ENCODE results near the gene VEGFB.
A peak's percentile ranks its signal among the peaks of the same experiment; 100 is the strongest.

VEGFB gene, protein sequence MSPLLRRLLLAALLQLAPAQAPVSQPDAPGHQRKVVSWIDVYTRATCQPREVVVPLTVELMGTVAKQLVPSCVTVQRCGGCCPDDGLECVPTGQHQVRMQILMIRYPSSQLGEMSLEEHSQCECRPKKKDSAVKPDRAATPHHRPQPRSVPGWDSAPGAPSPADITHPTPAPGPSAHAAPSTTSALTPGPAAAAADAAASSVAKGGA

DNA sequence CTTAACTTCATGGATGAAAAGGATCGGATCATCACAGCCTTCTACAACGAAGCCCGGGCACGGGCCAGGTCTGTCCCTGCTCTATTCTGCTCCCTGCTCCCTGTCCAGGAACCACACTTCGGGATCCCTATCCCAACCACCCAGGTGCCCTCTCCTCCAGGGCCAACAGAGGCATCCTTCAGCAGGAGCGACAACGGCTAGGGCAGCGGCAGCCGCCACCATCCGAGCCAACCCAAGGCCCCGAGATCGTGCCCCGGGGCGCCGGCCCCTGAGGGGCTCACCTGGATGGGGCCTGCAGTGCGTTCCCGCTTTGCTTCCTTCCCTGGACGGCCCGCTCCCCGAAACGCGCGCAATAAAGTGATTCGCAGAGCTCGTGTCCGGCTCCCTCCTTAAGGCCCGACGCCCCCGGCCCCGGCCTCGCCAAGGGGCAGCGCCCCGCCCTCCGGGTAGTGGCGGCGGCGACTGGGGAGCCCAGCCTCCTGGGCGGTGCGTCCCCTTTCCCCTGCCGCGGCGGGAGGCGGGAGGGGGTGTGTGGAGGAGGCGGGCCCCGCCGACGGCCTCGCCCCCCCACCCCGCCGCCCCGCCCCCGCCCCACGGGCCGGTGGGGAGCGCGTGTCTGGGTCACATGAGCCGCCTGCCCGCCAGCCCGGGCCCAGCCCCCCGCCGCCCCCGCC, at the start of gene VEGFB:
Gene VEGFB (plus strand): TSS at position 672 of the 674 bp plus-strand sequence. CDS start 250 bp downstream, outside the sequence.
- DNase-seq = no peak

DNA sequence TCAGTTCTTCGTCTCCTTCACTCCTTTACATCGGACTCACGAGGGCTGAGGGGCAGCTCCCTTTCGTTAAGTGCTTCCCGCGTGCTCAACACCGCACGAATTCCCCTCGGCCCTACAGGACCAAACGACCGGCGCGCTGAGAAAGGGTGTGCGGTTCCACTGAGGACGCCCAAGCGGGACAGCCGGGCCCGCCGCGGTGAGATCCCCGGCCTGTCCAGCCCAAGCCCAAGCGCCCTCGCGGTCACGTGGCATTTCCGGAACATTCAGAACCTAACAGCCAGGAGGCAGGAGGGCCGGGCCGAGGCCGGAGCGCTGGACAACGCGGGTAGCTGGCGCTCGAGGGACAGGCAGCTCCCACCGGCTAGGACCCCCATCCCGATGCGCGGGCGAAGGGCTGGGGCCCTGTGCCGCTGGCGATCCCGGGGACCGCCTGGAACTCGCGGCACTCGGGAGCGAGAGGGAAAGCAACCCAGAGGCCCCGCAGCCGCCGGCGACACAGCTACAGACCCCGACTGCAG, 49.1 kb upstream of the VEGFB start:
- no peak for DNase-seq

DNA sequence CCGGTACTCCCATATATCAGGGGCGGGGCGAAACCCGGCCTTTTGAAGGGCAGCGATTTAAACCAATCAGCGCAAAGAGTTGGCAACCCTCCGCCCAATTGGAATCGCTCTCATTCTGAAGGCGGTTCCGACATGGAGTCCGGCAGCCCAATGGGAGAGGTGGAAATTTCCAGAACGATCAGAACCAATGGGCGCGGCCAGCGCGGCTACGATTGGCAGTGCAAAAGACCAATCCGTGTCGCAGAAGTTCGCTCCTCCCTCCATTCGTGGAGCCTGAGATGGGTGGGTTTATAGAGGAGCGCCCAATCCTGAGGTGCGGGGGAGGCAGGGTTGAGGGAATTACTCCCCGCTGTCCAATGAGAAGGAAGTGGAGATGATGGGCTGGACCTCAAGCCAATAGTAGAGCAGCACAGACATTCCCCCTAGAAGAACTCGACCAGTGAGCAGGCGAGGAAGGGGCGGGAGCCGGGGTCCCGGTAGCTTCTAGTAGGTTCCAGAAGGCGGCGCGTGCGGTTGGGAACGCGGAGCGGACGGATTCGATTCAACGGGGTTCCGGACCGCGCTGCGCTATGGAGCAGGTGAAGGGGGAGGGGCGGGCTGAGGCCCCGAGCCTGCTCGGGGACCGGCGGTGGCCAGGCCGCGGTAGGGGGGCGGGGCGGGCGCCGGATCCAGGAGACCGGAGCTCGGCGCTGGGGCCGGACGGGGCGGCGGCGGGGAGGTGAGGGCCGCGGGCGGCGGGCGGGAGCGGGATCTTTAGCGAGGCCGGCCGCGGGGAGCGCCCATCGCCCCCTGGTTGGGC, 48.5 kb upstream of the VEGFB start, which contains the start of gene STIP1:
Gene STIP1 (plus strand): TSS at position 479 of the 799 bp plus-strand sequence. CDS start 91 bp downstream, at position 570.
- peak; percentile 99 for DNase-seq

DNA sequence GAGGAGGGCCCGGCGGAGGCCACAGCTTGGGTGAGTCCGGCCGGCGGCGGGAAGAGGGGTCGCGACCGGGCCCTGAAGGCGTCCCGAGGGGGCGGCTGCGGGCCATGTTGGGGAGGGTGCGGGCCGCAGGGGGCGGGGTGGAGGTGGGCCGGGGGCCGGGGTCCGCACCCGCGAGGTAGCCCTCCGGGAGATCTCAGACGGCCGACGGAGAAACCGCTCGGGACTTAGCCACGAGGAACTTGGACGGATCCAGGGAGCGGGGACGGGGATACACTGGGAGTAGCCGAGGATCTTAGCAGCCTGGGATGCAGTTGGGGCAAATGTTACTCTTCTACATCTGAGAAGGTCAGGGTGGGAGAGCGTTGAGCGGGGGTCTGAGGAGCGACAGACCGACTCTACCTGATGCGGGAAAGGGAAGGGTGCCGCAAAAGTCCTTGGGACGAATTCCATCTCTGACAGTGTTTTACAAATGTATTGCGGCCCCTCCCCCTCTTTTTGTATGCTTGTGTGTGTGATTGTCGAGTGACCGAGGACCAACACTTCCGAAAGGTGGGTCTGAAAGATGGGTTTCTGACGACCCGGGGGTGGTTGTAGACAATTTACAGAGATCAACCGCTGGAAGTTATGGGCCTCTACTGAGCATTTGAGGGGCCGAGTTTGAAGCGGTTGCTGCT, 47.8 kb upstream of the VEGFB start:
- DNase-seq = no peak

DNA sequence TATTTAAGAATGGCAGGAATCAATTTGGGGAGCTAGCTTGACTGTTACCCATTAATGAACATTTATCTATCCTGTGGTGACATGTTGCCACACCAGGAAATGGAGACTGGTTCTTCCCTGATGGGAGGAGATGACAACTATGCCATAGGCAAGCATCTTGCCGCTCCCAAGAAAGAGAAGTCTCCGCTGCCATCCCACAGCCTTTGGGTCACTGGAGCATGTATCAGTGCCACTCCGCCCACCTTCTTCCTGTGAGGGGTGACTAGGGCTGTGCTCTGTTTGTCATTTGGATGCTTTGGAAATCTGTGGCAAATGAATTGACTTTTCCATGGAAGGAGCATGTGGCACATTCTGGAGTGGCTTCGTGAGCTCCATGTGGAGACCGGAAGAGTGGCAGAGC, 42.0 kb upstream of the VEGFB start:
- no peak for DNase-seq

DNA sequence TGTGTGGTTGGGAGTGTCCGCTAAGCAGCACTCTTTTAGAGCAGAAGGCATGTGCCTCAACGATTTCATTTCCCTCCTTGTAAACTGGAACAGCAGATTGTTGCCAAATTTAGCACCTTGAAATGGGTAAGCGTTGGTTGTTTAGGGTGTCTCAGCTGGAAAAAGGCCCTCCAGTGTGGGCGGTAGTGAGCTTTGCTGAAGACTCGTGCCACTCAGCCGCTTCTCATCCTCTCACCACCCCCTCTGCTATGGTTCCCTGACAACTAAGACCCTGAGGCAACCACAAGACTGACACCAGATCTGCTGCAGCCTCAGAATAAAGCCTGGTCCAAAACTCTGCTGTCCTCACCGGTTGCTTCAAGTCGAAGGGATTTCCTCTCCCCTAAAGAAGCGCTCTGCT, 37.8 kb upstream of the VEGFB start:
- DNase-seq = no peak

DNA sequence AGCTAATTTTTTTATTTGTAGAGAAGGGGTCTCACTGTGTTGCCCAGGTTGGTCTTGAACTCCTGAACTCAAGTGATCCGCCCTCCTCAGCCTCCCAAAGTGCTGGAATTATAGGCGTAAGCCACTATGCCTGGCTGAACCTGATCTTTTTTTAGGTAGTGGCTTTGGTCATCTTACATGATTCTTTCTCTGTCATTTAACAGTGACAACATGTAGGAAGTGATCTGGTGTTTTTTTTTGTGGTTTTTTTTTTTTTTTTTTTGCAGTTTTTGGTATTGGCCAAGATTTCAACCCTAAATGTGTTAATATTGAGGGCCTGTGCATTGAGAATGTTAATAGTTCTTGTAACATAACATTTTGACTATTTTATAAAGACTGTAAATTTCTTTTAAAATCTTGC, 35.9 kb upstream of the VEGFB start:
- no peak for DNase-seq

DNA sequence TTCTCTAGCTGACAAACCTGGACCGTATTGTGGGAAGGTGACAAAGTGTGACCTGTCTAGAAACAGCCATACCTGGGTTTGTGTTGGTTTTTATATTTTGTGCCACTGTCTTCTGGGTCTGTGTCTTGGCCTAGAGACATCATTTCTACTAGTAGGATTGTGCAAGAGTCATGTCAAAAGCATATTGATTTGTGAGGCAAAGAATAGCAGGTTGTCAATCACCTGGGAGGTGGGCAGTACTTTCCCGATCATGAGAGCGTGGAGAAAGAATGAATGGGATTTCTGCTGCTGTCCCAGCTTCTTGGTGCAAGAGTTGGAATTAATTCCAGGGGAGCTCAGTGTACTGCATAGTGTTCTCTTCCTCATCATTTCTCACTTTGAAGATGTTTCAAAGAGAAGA, 32.8 kb upstream of the VEGFB start:
- no peak for DNase-seq

DNA sequence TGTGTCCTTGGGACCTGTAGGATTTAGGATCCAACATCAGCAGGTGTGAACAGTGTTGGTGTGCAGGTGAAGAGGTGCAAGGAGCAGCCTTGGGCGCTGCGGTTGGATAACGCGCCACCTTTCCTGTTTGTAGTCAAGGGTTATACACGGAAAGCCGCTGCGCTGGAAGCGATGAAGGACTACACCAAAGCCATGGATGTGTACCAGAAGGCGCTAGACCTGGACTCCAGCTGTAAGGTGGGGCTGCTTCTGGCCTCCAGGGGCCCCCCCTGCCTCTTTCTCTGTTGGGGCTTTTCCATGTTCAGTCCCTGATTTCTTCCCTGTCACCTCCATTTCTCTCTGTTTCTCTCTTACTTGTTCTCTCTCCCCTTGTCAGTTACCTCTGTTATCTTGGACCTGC, 31.4 kb upstream of the VEGFB start:
- DNase-seq = no peak

DNA sequence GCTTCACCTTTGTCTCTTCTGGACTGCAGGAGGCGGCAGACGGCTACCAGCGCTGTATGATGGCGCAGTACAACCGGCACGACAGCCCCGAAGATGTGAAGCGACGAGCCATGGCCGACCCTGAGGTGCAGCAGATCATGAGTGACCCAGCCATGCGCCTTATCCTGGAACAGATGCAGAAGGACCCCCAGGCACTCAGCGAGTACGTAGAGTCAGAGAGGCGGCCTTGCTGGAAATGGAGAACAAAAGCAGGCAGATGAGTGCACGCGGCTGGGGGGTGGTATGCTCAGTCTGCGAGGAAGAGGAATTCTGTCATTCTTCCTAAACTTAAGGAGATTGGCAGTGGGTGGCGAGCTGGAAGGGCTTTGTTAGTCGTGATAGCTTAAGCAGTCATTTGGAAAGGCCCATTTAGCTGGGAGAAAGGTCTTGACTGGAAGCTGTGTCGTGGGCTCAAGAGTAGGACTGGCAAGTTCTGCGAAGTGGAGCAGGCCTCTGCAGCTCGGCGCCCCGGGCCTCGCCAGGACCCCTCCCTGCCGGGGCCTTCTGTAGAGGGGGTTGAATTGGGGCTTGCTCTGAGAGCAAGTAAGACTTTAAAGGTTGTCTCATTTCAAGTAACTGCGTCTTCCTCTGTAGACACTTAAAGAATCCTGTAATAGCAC, 30.8 kb upstream of the VEGFB start:
- no peak for DNase-seq

DNA sequence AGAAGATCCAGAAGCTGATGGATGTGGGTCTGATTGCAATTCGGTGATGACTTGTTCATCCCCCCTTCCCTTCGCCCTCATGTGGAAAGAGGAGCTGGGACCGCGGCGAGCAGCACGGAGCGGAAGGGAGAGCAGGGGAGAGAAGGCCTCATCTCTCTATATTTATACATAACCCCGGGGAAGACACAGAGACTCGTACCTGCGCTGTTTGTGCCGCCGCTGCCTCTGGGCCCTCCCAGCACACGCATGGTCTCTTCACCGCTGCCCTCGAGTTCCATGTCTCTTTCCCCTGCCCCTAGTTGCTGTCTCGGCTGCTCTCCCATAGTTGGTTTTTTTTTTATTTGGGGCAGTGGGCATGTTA, 30.3 kb upstream of the VEGFB start:
- no peak for DNase-seq

DNA sequence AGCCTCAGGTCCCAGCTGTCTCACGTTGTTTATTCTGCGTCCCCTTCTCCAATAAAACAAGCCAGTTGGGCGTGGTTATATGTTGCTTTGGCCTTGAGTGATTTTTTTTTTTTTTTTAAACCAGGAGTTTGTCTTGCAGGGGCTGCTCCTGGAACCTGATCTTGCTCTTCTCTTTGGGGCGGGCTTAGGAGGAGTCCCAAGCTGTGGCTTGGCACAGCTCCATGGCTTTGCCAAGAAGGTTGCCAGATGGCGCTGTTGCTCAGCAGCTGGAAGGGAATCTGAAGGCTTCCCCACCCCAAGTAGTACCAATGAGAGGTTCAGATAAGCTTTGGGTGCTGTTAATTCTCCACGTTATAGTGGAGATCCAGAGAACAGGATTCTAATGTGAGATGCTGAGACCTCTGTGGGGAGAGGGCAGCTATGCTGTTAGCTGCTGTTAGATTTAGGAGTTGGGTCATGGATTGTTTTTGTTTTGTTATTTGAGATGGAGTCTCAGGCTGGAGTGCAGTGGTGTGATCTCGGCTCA, 29.9 kb upstream of the VEGFB start:
- peak; percentile 92 for DNase-seq

DNA sequence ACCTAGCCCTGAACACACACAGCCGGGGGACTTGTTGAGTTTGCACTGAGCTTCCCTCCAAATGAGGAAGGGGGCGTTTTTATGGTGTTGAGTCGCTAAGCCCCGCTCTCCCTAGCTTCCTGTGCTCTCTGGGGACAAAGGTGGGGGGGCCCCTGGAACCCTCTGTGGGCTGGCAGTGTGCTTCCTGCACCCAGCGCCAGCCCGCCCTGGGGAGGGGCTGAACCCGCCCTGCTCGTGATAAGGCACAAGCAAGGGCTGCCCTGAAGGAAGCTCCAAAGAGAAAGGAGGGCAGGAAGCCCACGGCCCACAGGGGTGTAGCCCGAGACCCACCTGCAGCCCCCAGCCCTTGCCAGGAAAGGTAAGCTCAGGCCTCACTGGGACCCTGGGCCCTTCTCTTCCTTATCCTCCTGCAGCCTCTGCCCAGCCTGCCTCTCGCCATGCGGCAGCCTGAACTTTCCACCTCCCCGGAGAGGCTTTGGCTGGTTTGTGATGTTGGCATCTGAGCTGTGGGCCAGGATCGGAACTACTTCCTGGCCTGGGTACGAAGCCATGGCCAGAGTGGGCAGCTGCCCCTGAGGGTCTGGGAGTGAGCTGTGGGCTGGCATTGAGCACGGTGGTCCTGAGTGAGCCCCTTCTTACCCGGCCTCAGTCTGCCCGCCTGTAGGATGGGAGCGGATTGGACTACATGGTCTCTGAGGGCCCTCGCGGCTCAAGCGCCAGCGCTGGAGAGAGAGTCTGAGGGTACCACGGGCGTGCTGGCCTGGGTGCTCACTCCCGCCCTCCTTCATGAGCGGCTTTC, 27.7 kb upstream of the VEGFB start, which contains the start of gene FERMT3:
Gene FERMT3 (plus strand): TSS at position 265 of the 799 bp plus-strand sequence. CDS start 644 bp downstream, outside the sequence.
- DNase-seq = no peak

DNA sequence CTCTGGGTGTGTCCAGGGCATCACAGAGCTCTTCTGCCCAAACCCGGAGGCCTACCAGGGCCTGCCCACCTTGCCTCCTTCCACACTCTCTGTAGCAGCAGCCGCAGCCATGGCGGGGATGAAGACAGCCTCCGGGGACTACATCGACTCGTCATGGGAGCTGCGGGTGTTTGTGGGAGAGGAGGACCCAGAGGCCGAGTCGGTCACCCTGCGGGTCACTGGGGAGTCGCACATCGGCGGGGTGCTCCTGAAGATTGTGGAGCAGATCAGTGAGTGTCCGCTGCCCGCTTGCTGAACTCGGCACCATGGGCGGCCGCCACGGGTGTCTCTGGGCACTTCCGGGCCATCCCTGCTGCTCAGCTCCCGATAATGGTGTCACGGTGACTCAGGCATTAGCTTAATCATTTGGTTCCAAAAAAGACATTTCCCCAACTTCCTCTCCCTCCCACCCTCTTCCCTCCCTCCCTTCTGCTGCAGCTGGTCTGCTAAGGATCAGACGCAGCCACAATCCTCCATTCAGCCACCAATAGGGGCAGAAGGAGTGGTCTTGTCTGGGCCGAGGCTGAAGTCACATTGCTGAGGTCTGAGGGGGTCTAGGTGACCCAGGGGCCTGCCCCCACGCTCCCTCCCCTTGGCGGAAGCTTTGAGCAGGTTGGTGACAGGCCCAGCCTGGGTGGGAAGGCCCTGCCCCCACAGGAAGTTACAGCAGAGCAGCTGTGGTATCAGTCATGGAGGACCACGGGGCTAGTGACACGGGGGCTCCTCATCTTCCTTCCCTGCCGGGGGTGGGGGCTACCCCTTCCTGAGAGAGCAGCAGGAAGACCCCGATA, 26.9 kb upstream of the VEGFB start:
- no peak for DNase-seq

DNA sequence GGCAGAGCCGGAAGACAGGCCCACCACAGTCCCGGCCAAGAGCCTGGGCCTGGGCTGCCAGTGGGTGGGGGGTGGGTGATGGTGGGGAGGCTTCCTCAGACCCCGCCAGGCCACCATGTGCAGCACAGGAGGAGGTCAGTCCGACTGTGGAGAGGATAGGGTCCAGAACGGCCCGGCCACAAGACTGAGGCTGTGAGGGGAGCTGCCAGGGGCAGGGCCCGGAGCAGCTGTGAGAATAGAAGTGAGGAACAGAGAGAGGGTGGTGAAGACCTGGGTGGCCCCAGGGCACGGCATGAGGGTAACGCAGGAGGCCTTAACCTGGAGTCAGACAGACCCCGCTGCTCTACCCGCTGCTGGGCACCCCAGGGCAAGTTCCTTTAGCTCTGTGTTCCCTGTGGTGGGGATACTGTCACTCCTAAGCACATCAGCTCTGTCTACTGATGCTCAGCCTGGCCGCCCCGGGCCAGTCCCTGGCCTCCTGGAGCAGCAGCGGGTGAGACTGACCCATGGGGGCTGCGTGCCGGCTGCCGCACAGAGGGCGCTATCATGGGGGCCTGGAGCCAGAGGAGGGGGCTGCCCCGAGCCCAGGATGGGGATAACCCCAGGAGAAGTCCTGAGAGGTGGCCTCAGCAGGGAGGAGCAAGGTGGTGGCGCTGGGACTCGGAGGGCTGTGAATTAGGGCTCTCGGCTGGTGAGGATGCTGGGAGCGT, 26.1 kb upstream of the VEGFB start:
- no peak for DNase-seq

DNA sequence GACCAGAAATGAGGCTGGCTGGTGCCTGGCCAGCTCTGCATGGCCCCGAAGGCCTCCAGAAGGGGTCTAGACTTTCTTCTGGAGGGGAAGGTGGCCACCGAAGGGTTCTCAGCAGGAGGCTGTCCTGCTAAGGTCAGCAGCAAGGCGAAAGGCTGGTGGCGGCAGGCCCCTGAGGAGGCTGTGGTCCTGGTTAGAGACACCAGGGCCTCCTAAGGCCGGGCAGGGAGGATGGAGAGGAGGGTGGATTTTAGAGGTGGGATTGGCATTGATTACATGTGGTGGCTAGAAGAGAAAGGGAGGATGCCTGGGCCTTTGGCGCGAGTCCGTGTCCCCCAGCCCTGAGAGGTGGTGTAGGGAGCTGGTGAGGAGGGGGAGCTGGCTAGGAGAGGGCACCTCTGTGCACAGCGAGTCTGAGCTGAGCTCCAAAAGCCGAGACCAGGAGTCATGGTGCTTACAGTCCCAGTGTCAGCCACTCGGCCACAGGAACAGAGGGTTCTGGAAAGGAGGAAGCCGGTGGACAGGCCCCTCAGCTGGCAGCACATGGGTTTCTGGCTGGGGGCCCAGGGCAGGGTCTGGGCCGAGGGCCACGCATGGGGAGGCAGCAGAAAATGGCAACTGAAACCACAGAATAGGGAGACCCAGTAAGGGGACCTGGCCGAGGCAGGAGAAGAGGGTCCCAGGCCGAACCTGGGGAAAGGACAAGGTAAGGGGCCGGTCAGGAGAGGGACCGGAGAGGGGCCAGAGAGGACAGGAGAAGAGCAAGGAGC, 25.4 kb upstream of the VEGFB start:
- DNase-seq = no peak

DNA sequence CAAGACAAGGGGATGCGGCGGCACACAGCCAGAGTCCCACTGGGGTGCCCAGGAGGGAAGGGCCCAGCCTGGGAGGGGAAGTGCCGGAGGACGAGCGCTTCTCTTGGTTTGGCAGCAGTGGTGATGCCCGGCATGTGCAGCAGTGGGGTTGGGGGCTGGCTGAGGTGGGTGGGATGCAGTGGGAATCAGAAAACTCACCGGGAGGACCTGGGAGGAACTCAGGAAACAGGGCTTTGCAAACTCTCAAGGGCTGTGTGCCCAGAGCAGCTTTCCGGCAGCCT, 24.9 kb upstream of the VEGFB start:
- DNase-seq = no peak

DNA sequence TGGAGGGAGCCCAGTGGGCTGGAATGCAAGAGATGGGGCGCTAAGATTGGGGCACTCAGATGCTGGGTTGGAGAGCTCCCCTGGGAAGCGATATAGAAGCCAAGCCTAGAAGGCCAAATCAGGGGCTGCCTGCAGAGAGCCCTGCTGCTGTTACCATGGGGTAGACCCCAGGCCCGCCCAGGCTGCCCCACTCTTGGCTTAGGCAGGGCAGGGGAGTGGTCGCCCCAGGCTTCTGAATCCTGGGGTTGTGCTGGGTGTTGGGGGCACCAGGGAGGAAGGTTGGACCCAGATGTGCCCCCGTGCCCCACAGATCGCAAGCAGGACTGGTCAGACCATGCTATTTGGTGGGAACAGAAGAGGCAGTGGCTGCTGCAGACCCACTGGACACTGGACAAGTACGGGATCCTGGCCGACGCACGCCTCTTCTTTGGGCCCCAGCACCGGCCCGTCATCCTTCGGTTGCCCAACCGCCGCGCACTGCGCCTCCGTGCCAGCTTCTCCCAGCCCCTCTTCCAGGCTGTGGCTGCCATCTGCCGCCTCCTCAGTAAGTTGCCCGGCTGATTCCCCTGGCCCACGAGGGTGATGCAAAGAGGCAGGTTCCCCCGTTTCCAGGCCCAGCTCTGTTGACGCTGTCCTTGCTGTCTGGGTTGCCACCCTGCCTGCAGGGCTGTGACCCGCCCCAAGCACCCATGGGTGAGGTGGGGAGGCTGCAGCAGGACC, 23.9 kb upstream of the VEGFB start:
- DNase-seq = no peak

All from NCI-H2107 (cell line).